ENCODE data around the gene ALOX5AP.
A peak's percentile ranks its signal among the peaks of the same experiment; 100 is the strongest.

The ALOX5AP gene

DNA sequence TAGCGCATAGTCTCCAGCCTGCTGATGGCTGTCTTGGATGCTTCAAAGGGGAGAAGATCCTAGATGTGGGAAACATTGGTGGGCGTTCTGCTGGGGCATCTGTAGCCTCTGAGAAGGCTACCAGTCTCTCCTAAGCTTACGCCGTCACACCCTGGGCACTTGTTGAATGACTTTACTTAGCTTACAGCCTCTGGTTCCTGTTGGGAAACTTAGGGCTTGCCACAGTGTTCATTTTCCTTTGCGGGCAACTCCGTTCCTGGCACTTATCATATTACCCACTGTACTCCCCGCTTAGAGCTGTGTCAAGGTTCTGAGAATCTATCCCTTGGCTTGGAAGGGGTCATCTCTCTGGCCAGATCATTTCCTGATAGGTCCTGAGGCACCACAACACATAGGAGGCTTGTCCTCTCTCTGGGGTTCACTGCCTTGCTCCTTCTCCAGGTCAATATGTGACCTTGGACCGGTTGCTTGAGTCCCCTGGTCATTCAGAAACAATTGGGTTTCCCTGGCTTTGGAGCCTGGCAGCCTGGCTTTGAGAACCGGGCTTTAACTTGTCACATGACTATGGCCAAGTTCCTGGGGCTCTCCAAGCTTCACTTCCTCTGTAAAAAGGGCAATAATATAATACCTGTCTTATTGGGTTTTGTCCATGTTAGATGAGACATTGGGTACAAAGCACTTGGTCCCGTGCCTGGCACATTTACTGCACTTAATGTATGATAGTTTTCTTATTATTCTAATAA is 20.5 kb upstream of the ALOX5AP start:
- FAIRE-seq (no peak), DNase-seq (ENCODE audit: low spot score) (no peak)

DNA sequence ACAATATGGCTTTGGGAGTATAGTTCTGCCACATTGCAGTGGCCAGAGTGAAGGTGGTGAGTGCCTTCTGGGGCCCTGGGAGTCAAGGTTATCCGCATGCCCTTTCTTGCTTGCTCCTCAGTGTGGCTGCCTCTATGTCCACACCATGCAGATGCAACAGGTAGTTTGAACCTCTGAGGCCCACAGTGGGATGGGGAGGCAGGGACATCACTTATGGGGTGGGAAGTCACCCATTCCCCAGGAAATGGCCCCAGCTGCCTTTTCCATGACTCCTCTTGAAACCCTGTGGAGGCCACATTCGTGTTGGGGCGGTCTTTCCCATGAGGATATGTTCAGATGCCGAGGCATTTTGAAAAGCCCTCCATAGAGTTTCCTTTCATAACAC is 20.0 kb upstream of the ALOX5AP start:
- FAIRE-seq, result no peak
- no peak for DNase-seq (ENCODE audit: low spot score)

DNA sequence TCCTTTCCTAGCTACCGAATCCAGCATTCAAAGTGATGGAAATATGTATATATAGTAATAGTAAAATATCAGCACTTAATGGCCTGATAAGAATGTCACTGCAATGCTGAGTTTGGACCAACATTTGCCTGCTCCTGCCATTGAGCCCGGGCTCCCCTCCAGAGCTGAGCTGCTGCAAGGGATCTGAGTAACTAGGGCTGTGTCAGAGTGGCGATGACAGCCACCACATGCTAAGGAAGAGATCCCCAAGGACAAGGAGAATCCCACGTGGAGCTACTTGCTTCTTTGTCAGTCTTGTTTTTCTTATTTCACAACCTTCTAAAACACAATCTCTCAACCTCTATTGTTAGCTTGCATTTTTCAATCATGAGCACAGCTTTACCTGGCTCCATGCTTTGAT is 19.5 kb upstream of the ALOX5AP start:
- no peak for FAIRE-seq
- no peak for DNase-seq (ENCODE audit: low spot score)

DNA sequence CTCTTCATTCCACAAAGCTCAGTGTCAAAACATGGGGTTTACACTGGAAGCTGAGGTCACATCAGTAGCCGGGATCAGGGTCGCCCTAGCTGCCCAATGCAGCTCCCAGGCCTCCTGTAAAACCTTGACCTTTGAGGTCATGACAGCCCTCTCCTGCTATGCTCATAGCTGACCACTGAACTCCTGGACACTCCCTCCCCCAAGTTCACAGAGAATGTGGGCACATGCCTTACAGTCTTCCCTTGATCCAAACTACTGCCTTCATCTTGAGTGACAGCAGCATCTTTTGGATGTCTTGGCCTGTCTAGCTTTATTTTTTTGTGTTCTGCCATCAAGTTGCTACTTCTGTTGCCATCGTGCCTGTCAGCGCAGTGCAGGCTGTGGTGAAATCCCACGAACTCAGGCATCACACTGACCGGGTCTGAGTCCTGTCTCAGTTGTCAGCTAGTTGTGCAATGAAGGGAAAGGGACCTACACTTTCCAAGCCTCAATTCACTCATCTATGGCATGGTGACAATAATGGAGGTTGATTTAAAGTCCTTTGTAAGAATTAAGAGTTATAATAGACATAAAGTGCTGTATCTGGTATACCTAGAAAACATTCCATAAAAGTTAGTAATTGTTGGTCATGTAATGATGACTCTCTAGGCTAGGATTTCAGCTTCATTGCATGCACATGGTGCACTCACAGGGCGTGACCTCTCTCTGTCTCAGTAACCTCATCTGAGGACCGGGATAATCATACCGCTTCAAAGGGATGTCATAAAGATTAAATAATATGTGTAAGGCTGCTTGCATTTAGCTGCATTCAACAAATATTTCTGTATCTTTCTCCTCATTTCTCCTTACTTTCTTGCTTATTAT is 16.4 kb upstream of the ALOX5AP start:
- FAIRE-seq (peak; percentile 97), DNase-seq (ENCODE audit: low spot score) (peak; percentile 92)

DNA sequence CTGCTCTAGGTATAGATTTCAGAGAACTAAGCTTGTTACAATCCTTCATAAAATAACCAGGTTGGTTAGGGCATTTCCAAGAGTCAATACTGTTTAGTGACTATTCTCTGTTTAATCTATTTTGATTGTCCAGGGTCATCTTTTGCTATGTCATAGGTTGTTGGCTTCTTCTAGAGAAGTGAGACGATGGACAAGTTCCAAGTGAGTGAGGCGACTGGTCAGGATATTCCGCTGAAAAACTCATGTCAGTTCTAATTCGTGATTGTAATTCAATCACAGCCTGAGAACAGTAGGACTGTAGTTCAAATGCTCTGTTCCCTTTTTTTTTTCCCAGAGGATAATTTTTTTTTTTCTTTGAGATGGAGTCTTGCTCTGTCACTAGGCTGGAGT is 15.8 kb upstream of the ALOX5AP start:
- peak; percentile 60 for DNase-seq (ENCODE audit: low spot score)
- FAIRE-seq, result no peak

DNA sequence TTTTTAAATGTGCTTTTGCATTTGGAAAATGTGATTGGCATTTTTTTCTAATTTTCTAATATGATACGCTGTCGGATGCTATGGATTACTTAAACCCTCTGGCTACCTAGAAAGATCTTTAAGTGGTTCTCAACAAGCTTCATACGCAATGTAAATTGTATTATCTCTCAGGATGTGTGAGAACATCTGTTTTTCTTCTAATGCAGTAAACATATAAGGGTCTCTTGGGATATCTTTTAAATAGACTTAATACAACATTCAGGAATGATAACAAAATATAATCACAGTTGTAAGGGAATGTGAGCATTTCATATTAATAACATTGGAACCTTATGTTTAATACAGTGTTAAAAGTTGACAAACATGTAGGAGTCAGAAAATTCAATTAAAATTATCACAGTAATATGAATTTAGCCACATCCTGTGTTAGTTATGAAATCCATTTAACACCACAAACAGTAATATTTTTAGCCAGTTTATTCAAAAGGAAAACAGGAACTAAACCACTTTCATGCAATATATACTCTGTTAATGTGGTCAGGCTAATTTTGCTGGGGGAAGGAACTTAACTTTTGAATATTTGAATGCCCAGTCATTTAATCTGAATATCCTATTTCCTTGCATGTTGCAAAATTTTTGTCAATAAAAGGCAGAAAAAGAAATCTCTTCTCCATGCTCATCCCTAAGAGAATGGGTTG is 15.0 kb upstream of the ALOX5AP start:
- FAIRE-seq, result no peak

DNA sequence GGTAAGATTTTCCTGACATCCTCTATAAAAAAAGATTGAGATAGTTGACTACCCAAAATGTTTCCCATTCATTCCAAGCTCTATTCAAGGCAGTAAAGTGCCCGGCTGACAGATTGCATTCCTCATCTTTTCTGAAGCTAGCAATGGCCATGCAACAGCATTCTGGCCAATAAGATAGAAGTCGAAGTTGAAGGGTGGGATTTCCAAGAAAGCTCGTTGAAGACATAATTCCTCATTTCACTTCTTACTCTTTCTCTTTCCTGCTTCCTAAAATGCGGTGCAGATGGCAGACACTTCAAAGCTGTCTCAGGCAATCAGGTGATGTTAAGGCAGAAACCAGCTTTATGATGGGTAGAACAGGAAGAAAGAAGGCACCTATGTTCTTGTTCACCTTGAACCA is 13.4 kb upstream of the ALOX5AP start:
- no peak for FAIRE-seq
- no peak for DNase-seq (ENCODE audit: low spot score)

More for the DNA sequence above, 15.0 kb upstream of the ALOX5AP start:
- no peak for DNase-seq (ENCODE audit: low spot score)

DNA sequence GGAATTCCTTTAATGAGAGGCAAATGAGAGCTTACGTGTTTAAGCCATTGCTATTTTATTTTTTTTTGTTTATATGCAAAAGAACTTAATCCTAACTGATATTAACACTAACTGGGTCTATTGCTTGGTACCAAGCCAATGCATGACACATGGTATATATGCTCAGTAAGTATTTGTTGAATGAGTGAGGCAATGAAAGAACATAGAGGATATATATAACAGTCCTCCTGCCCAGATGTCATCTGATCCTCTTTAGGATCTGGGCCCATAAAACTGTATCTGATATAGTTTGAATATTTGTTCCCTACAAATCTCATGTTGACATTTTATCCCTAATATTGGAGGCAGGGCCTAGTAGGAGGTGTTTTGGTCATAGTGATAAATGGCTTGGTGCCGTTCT is 13.0 kb upstream of the ALOX5AP start:
- DNase-seq (ENCODE audit: low spot score) (no peak), FAIRE-seq (no peak)

DNA sequence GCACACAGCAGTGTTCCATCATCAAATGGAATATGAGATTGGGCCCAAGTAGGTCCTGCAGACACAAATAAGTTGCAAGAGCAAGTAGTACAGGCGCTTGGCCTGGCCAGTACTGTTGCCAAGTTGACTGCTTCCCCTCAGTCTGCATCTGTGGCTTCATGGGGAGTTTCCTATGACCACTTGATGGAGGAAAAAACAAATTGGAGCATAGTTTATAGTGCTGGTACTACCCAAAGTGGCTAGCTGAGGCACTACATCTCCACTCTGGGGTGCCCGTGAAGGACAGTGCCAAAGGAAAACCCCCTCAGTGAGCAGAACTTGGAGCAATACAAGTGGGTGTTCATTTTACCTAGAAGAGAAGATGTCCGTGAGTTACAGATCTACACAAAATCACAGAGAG is 10.6 kb upstream of the ALOX5AP start:
- FAIRE-seq (no peak), DNase-seq (ENCODE audit: low spot score) (no peak)

DNA sequence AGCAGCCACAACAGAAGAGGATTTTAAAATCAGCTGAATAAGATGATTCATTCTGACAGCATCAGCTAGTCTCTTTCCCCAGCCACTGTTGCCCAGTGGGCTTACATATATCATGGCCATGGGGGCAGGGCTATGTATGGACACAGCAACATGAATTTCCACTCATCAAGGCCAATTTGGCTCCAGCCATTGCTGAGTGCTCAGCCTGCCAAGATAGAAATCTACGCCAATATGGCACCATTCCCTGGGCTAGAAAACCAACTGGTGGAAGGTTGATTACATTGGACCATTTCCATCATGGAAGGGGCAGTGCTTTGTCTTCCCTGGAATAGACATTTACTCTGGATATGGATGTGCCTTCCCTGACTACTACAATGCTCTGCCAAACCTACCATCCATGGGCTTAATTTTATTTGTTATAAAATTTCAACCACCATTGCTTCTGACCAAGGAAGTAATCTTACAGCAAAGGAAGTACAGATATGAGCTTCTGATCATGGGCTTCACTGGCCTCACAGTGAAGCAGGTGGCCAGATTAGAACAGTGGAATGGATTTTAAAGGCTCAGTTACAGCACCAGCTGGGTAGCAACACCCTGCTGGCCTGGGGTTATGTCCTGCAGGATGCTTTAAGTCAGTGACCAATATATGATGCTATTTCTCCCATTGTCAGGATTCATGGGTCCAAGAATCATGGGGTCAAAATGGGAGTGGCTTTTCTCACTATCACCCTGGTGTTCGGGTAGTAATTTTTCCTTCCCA is 9.8 kb upstream of the ALOX5AP start:
- peak; percentile 8 for DNase-seq (ENCODE audit: low spot score)
- no peak for FAIRE-seq

DNA sequence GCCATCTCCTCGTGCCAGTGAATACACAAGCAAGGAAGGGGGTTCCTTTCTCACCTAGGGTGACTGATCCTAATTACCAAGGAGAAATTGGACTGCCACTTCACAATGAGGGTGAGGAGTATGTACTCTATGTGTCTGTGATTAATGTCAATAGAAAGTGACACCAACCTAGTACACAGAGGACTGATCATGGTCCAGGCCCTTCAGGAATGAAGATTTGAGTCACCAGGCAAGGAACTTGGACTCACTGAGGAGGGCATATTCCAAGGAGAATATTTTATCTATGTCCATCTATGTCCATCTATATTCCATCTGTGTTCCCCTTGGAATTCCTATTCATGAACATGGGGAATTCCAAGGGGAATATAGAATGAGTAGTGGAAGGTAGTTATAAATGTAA is 9.2 kb upstream of the ALOX5AP start:
- DNase-seq (ENCODE audit: low spot score) (peak; percentile 53), FAIRE-seq (no peak)

DNA sequence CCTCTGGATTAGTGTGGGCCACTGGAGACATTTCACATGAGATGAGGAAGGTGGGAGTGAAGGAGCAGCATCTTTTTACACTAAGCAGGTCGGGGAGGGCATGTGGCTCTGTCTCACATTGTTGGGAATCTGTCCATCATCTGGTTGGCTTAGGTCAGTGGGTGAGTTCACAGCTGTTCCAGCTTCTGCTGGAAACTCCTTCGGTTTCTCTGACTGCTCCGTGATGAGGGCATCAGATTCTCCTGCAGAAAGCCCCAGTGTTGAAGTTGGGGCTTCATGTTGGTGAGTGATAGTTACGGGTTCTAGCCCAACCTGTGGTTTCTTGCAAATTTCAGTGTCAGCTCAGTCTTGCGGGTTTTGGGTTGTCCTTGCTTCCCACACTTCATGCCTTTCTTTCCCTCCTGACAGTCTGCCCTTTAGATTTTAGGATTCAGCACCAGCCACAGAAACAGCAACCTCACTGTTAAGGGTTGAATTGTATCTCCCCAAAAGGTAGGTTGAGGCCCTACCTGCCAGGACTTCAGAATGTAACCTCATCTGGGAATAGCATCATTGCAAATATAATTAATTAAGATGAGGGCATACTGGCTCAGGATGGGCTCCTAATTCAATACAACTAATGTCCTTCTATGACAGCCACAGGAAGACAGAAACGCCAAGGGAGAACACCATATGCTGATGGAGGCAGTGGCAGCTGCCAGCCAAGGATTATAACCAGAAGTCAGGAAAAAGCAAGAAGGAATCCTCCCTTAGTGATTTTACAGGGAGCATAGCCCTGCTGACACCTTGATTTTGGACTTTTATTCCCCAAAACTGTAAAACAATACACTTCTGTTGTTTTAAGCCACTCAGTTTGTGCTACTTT is 7.6 kb upstream of the ALOX5AP start:
- no peak for DNase-seq (ENCODE audit: low spot score)
- FAIRE-seq, result no peak

DNA sequence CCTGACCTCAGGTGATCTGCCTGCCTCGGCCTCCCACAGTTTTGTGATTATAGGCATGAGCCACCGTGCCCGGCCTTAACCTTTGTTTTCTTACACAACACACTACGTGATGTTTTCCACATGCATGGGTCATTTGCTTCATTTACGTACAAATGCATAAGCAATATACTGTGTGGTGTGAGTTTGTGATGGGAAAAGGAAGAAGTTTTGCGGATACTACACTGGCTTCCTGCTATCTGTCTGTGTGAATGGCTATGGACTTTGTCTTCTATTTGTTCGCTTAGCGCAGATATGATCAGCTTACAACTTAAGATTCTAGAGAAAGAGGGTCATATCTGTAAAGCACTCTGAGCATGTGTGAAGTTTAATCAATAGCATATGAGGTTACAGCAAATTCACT is 5.5 kb upstream of the ALOX5AP start:
- DNase-seq (ENCODE audit: low spot score) (no peak), FAIRE-seq (no peak)

DNA sequence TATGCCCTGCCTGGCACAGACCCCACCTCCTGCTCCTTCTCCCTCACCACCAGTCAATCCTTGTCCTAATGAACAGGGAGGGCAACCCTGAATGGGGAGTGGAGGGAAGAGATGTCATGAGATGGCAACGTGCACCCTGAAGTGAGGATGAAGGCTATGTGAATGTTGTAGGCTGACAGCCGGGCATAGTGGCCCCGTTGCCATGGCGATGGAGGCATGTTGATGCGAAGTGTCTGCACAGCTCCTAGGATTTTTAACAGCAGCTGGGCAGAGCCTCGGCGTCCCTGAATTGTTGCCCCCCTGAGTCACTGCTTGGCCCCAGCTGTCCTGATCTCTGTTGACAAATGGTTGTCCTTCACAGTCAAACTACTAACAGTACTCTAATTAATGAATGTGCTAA is 4.8 kb upstream of the ALOX5AP start:
- no peak for DNase-seq (ENCODE audit: low spot score)
- no peak for FAIRE-seq

DNA sequence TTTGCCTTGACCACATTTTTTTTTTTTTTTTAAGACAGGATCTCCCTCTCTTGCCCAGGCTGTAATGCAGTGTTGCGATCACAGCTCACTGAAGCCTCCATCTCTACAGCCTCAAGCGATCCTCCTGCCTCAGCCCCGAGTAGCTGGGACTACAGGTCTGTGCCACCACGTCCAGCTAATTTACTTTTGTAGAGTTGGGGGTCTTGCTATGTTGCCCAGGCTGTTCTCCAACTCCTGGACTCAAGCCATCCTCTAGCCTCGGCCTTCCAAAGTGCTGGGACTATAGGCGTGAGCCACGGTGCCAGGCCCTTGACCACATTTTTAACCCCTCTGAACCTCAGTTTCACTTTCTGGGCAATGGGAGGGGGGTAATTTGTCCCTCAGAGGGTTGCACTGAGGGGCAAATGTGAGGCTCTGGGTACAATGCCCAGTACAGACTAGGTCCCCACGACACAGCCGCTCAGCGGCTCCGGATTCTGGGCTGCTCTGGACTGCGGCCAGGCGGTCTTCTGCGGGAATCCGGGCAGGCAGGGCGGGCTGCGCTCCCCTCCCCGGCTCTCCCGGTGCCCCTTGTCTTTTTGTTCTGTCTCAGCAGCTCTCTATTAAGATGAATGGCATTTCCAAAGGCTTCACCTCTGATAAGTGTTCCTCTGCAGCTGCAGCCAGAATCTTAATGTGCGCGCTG is 3.8 kb upstream of the ALOX5AP start:
- FAIRE-seq, result no peak
- DNase-seq (ENCODE audit: low spot score), result no peak

DNA sequence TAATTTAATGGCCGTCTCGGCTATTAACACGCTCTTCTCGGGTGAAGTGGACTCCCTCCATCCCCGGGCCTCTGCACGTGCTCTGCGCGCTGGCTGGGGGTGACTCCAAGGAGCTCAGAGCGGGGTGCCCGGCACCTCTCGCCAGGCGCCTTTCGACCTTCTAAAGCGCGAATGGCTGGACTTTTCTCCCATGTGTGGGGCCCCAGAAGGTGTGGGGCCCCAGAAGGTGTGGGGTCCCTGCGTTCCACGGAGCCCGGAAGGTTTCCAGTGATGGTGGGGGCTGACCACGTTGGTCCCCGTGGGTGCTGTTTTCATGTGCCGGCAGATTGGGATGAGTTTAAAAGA is 3.3 kb upstream of the ALOX5AP start:
- DNase-seq (ENCODE audit: low spot score) (no peak), FAIRE-seq (no peak)

DNA sequence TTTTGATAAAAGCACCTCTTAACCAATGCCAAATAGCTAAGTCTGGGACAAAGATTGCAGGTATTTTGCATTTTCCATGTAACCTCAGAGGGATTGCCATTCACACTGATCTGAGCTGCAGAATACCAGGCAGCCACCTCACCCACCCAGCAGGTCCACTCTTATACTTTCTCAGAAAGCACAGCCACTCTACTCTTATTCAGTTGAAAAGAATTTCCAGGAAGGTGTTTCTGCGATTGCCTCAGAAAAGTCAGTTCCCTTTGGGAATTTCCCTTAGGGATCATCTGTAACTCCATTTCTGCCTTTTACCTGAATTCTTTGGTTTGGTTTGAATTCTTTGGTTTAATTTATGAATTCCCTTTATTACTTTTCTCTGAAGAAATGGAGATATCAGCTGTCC is 904 bp upstream of the ALOX5AP start:
- FAIRE-seq, result peak; percentile 85
- peak; percentile 84 for DNase-seq (ENCODE audit: low spot score)

DNA sequence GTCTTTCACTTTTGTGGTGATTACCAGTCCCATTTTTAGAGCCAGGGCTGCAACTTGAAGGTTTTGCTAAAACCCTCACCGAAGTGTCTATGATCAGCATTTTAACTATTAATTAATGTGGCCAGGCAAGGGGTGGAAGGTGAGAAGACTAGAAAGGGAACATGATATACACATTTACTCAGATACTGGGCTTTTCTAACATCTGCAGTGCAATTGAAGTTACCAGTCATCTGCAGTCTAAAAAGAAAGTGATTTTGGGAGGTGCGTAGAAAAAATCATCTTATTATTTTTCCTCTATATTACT is 481 bp downstream of the ALOX5AP start:
- FAIRE-seq (no peak), DNase-seq (ENCODE audit: low spot score) (no peak)

DNA sequence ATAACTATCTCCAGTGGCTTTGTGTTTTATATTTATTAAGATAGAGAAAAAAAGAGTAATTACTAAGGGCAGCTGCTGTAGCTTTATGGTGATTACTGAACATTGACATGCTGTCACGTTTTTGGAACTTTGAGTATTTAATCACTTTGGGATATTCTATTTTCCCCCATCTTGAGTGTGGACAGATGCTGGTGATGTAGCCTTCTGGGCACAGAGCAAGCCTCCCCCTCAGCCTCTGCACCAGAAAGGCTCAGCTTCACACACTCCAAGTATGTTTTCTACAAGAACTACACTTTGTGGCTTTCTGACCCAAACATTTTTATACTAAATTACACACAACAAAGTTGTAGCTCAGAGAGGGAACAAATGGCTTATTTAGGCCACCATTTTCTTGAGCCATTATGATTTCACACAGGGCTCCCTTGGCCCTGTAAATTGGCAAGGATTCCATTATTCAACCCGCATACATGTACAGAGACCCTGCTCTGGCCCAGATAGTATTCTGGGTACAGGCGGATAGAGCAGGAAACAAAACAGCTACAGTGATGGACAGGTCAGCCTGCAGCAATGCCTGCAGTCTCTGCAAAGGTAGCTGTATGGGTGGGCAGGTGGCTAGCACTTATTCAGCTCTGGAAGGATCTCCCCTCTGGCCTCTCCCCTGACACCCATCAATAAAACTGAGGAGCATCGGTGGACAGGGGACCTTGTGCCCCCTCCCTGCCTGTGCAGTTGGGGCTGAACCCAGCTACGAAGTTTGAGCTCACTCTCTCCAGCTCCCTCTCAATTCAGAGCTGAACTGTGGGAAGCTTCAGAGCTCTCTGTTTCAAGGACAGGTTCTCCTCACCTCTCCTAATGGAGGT is 1.3 kb downstream of the ALOX5AP start:
- FAIRE-seq, result no peak

More for the DNA sequence above, 1.3 kb downstream of the ALOX5AP start:
- DNase-seq (ENCODE audit: low spot score), result no peak

Measured in RCC 7860 (cell line).